ENCODE measurements around the gene LY6G5B. TPM values are rescaled to one million over a fixed set of nuclear protein-coding genes. Genes with fewer than 3 reads are reported as not detected.

The LY6G5B gene
- total and polyA plus RNA-seq, 2 experiments from 2014 or later, result 7.9 to 8.4 TPM

DNA sequence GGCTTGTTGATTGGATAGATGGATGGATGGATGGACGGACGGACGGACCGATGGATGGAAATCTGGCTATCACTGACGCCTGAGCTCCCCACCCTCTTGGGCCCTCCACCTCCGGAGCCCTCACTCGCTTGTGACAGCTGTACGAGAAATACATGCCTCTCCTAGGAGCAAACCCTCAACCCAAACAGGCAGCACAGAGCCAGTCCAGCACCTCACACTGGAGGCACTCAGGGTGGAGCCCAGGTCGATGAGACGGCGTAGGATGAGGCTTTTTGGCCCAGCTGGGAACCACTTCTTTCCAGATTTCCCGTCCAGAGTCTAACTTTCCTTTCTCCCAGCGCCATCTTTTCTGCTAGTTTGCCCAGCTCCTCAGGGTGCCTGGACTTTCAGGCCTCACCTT lies 13.8 kb downstream of the LY6G5B start:
- Histone ChIP-seq H4K20me1 (replicated peaks; ENCODE audit: insufficient read depth) (no peaks in the 10 kb centered on the region), H3K36me3 (ENCODE audit: insufficient read depth) (no peaks in the 10 kb centered on the region), H3K4me2 (peak overlapping the region; percentile 98), H3K27me3 (ENCODE audit: insufficient read depth) (peaks cover 18% of the 10 kb centered on the region), H3K4me3 (peak overlapping the region; percentile 70), H3K27ac (ENCODE audit: low read depth) (no peak overlapping the region), H3K9me2 (ENCODE audit: insufficient read depth) (no peaks in the 10 kb centered on the region), H3K4me1 (ENCODE audit: insufficient read depth) (peaks cover 7% of the 10 kb centered on the region), H3F3A (replicated peaks; ENCODE audit: low read depth) (peaks cover 11% of the 10 kb centered on the region; the same call in 1 of the 2 replicates), H2AFZ (peak overlapping the region; percentile 5; the same call in 1 of the 2 replicates), H3K79me2 (replicated peaks; ENCODE audit: insufficient read depth) (no peaks in the 10 kb centered on the region)
- Mint-ChIP-seq H3K9me3 (no peaks in the 10 kb centered on the region; the same call in 1 of the 3 replicates), H3K27ac (no peak overlapping the region), H3K36me3 (ENCODE audit: low read depth) (peaks cover 5% of the 10 kb centered on the region; the same call in 2 of the 3 replicates), H3K4me1 (peaks cover 14% of the 10 kb centered on the region), H3K4me3 (peak overlapping the region; percentile 74), H3K27me3 (ENCODE audit: insufficient read depth, low read depth, poor library complexity) (peaks cover 31% of the 10 kb centered on the region)
- DNase-seq (ENCODE audit: low spot score), result peak; percentile 47
- no peak for TF ChIP-seq ZNF114 (CRISPR knock-in tag; IDR thresholded peaks at IDR 0.05)
- no peak for TF ChIP-seq EZH2 (IDR thresholded peaks at IDR 0.05; ENCODE audit: low read depth, unreplicated experiment)
- TF ChIP-seq ZNF331 (CRISPR knock-in tag; IDR thresholded peaks at IDR 0.05; ENCODE audit: low read depth), result no peak
- no peak for TF ChIP-seq CREB1 (CRISPR knock-in tag; IDR thresholded peaks at IDR 0.05; ENCODE audit: low read depth)
- no peak for TF ChIP-seq EZH2phosphoT487 (IDR thresholded peaks at IDR 0.05; ENCODE audit: unreplicated experiment)
- TF ChIP-seq STAT1 (IDR thresholded peaks at IDR 0.05; ENCODE audit: unreplicated experiment), result no peak
- TF ChIP-seq JUNB (IDR thresholded peaks at IDR 0.05; ENCODE audit: unreplicated experiment), result no peak
- TF ChIP-seq, protein P1, sequence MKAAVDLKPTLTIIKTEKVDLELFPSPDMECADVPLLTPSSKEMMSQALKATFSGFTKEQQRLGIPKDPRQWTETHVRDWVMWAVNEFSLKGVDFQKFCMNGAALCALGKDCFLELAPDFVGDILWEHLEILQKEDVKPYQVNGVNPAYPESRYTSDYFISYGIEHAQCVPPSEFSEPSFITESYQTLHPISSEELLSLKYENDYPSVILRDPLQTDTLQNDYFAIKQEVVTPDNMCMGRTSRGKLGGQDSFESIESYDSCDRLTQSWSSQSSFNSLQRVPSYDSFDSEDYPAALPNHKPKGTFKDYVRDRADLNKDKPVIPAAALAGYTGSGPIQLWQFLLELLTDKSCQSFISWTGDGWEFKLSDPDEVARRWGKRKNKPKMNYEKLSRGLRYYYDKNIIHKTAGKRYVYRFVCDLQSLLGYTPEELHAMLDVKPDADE (IDR thresholded peaks at IDR 0.05), result no peak
- TF ChIP-seq NANOG (IDR thresholded peaks at IDR 0.05; ENCODE audit: borderline replicate concordance), result no peak
- TF ChIP-seq, protein P2, sequence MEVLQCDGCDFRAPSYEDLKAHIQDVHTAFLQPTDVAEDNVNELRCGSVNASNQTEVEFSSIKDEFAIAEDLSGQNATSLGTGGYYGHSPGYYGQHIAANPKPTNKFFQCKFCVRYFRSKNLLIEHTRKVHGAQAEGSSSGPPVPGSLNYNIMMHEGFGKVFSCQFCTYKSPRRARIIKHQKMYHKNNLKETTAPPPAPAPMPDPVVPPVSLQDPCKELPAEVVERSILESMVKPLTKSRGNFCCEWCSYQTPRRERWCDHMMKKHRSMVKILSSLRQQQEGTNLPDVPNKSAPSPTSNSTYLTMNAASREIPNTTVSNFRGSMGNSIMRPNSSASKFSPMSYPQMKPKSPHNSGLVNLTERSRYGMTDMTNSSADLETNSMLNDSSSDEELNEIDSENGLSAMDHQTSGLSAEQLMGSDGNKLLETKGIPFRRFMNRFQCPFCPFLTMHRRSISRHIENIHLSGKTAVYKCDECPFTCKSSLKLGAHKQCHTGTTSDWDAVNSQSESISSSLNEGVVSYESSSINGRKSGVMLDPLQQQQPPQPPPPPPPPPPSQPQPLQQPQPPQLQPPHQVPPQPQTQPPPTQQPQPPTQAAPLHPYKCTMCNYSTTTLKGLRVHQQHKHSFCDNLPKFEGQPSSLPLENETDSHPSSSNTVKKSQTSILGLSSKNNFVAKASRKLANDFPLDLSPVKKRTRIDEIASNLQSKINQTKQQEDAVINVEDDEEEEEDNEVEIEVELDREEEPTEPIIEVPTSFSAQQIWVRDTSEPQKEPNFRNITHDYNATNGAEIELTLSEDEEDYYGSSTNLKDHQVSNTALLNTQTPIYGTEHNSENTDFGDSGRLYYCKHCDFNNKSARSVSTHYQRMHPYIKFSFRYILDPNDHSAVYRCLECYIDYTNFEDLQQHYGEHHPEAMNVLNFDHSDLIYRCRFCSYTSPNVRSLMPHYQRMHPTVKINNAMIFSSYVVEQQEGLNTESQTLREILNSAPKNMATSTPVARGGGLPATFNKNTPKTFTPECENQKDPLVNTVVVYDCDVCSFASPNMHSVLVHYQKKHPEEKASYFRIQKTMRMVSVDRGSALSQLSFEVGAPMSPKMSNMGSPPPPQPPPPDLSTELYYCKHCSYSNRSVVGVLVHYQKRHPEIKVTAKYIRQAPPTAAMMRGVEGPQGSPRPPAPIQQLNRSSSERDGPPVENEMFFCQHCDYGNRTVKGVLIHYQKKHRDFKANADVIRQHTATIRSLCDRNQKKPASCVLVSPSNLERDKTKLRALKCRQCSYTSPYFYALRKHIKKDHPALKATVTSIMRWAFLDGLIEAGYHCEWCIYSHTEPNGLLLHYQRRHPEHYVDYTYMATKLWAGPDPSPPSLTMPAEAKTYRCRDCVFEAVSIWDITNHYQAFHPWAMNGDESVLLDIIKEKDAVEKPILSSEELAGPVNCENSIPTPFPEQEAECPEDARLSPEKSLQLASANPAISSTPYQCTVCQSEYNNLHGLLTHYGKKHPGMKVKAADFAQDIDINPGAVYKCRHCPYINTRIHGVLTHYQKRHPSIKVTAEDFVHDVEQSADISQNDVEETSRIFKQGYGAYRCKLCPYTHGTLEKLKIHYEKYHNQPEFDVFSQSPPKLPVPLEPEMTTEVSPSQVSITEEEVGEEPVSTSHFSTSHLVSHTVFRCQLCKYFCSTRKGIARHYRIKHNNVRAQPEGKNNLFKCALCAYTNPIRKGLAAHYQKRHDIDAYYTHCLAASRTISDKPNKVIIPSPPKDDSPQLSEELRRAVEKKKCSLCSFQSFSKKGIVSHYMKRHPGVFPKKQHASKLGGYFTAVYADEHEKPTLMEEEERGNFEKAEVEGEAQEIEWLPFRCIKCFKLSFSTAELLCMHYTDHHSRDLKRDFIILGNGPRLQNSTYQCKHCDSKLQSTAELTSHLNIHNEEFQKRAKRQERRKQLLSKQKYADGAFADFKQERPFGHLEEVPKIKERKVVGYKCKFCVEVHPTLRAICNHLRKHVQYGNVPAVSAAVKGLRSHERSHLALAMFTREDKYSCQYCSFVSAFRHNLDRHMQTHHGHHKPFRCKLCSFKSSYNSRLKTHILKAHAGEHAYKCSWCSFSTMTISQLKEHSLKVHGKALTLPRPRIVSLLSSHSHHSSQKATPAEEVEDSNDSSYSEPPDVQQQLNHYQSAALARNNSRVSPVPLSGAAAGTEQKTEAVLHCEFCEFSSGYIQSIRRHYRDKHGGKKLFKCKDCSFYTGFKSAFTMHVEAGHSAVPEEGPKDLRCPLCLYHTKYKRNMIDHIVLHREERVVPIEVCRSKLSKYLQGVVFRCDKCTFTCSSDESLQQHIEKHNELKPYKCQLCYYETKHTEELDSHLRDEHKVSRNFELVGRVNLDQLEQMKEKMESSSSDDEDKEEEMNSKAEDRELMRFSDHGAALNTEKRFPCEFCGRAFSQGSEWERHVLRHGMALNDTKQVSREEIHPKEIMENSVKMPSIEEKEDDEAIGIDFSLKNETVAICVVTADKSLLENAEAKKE (CRISPR knock-in tag; IDR thresholded peaks at IDR 0.05), result no peak
- no peak for TF ChIP-seq POLR2AphosphoS5 (IDR thresholded peaks at IDR 0.05; ENCODE audit: low read depth)
- TF ChIP-seq, protein P3, sequence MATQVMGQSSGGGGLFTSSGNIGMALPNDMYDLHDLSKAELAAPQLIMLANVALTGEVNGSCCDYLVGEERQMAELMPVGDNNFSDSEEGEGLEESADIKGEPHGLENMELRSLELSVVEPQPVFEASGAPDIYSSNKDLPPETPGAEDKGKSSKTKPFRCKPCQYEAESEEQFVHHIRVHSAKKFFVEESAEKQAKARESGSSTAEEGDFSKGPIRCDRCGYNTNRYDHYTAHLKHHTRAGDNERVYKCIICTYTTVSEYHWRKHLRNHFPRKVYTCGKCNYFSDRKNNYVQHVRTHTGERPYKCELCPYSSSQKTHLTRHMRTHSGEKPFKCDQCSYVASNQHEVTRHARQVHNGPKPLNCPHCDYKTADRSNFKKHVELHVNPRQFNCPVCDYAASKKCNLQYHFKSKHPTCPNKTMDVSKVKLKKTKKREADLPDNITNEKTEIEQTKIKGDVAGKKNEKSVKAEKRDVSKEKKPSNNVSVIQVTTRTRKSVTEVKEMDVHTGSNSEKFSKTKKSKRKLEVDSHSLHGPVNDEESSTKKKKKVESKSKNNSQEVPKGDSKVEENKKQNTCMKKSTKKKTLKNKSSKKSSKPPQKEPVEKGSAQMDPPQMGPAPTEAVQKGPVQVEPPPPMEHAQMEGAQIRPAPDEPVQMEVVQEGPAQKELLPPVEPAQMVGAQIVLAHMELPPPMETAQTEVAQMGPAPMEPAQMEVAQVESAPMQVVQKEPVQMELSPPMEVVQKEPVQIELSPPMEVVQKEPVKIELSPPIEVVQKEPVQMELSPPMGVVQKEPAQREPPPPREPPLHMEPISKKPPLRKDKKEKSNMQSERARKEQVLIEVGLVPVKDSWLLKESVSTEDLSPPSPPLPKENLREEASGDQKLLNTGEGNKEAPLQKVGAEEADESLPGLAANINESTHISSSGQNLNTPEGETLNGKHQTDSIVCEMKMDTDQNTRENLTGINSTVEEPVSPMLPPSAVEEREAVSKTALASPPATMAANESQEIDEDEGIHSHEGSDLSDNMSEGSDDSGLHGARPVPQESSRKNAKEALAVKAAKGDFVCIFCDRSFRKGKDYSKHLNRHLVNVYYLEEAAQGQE (IDR thresholded peaks at IDR 0.05; ENCODE audit: unreplicated experiment), result no peak
- TF ChIP-seq, protein P4, sequence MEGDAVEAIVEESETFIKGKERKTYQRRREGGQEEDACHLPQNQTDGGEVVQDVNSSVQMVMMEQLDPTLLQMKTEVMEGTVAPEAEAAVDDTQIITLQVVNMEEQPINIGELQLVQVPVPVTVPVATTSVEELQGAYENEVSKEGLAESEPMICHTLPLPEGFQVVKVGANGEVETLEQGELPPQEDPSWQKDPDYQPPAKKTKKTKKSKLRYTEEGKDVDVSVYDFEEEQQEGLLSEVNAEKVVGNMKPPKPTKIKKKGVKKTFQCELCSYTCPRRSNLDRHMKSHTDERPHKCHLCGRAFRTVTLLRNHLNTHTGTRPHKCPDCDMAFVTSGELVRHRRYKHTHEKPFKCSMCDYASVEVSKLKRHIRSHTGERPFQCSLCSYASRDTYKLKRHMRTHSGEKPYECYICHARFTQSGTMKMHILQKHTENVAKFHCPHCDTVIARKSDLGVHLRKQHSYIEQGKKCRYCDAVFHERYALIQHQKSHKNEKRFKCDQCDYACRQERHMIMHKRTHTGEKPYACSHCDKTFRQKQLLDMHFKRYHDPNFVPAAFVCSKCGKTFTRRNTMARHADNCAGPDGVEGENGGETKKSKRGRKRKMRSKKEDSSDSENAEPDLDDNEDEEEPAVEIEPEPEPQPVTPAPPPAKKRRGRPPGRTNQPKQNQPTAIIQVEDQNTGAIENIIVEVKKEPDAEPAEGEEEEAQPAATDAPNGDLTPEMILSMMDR (conservative IDR thresholded peaks at IDR 0.05; ENCODE audit: low read depth in 2 of 2), result no peak
- peak; percentile 11 for ATAC-seq

Measured in GM23338 (cell line).